Neuron (in vitro differentiated cells): ENCODE data around the gene TM9SF2.
"Not testable (repeated sequence)": the region's sequence is repeated elsewhere in the genome, so short reads cannot be mapped to it uniquely, and the experiment has no call there.

Experiments
- H2AFZ ChIP-seq: one replicate; pipeline ENCODE4 v1.6.1; 2013; ENCODE audit warnings: low read depth, mild to moderate bottlenecking, inconsistent platforms, low read length, moderate library complexity
- H3K27me3 ChIP-seq: one replicate; pipeline ENCODE4 v1.6.1; 2013; ENCODE audit warnings: low read length; ENCODE audit not compliant: insufficient read depth
- H3K36me3 ChIP-seq: one replicate; pipeline ENCODE4 v1.6.1; 2013; ENCODE audit warnings: low read length; ENCODE audit not compliant: insufficient read depth
- H3K4me1 ChIP-seq: one replicate; pipeline ENCODE4 v1.6.1; 2013; ENCODE audit warnings: low read length; ENCODE audit not compliant: insufficient read depth
- H3K4me3 ChIP-seq: 2 replicates; pipeline ENCODE4 v1.5.1; 2013; ENCODE audit warnings: mild to moderate bottlenecking, low read length, moderate library complexity
- H3K9me3 ChIP-seq: one replicate; pipeline ENCODE4 v1.6.1; 2013; ENCODE audit warnings: low read length

Gene TM9SF2

GRCh38 chr13:99501184-99501847 lies at the start of gene TM9SF2:
TM9SF2 (plus strand) TSS chr13:99501472; CDS start chr13:99501607, 135 bp downstream.
- H3K9me3 ChIP-seq, result no peaks in the 10 kb centered on the region

GRCh38 chr13:99454518-99455183 lies 46.6 kb upstream of the TM9SF2 start:
- no peaks in the 10 kb centered on the region for H3K27me3 ChIP-seq
- peaks cover 2% of the 10 kb centered on the region for H3K9me3 ChIP-seq
- H3K4me3 ChIP-seq, result no peak overlapping the region
- H2AFZ ChIP-seq, result no peak overlapping the region
- no peaks in the 10 kb centered on the region for H3K36me3 ChIP-seq
- no peaks in the 10 kb centered on the region for H3K4me1 ChIP-seq

More at GRCh38 chr13:99501184-99501847, at the start of gene TM9SF2:
- H3K4me3 ChIP-seq, result peak within 1 kb of the TSS; percentile 77
- peaks cover 27% of the 10 kb centered on the region for H3K4me1 ChIP-seq
- peak within 1 kb of the TSS; percentile 98 for H2AFZ ChIP-seq
- no peaks in the 10 kb centered on the region for H3K36me3 ChIP-seq
- H3K27me3 ChIP-seq, result no peaks in the 10 kb centered on the region

DNA sequence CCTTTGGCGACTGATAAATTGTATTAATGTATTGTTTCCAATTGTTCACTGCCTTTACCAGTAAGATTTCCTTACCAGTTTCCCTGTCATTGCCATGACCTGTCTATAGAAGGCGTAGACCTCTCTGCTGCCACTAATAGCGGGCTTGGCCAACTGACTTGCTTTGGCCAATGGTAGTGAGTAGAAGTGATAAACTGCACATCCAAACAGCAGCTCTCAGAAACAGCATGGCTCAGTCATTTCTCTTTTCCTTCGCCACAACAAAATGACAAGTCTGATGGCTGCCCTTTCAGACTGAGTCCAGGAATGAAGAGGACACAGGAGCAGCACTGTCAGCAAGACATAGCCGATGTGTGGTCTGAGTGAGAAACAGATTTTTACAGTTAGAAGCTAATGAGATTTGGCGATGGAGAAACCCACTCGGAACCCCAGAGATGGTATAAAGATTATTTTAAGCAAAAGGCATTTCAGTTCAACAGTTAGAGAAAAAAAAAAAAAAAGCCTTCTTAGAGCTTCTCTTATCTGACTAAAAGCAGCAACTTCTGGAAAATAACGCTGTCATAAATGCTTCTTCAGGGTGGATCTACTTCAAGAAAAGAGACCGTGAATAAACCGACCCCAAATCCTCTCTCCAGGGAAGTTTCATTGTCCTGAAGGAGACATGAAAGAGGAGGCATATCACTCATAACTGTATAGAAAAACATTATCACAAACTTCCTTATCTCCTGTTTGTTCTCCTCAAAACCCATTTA lies 42.0 kb upstream of the TM9SF2 start:
- H3K27me3 ChIP-seq, result no peaks in the 10 kb centered on the region
- H3K36me3 ChIP-seq, result no peaks in the 10 kb centered on the region
- H3K4me3 ChIP-seq, result no peak overlapping the region
- H2AFZ ChIP-seq, result no peak overlapping the region
- H3K4me1 ChIP-seq, result no peaks in the 10 kb centered on the region
- peaks cover 2% of the 10 kb centered on the region for H3K9me3 ChIP-seq

DNA sequence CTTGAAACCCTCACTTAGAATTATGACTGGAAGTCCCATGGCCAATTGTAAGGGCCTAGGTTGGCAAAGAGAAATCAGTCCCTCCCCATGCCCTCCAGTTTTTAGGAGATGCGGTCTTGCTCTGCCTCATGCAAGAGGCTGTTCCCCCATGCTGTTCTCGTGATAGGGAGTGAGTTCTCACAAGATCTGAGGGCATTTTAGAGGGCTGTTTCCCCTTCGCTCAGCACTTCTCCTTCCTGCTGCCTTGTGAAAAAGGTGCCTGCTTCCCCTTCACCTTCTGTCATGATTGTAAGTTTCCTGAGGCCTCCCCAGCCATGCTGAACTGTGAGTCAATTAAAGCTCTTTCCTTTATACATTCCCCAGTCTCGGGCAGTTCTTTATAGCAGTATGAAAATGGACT lies 40.5 kb upstream of the TM9SF2 start:
- not testable (repeated sequence) for H3K36me3 ChIP-seq, H3K27me3 ChIP-seq, H3K4me1 ChIP-seq, H2AFZ ChIP-seq, H3K4me3 ChIP-seq, H3K9me3 ChIP-seq

- no peak overlapping the region for H3K4me3 ChIP-seq
- H3K27me3 ChIP-seq, result peaks cover 4% of the 10 kb centered on the region
- no peaks in the 10 kb centered on the region for H3K9me3 ChIP-seq
- H3K36me3 ChIP-seq, result no peaks in the 10 kb centered on the region
- H3K4me1 ChIP-seq, result peaks cover 4% of the 10 kb centered on the region
- H2AFZ ChIP-seq, result no peak overlapping the region
Measured at GRCh38 chr13:99463646-99464397, 37.5 kb upstream of the TM9SF2 start.

DNA sequence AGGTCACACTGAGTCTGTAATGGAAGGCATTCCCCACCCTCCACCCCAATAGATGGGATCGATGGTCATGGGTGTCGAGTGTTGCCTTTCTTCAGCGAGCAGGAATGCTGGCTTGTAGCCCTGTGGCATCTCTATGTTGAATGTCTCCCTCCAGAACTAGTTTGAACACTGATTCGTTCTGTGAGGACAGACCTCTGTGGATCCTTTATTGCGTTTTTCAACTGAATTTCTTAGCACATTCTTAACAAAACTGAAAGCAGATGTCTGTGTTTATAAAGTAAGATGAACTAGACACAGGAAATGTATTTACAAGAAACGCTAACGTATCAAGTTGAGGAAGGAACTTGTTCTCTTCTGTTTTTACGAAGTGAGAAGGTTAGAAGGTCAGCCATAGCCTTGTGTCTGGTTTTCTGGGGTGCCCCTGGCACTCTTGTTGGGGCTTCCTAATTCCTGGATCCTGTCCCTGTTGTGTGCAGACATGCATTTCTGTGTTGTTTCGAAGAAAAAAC lies 36.8 kb upstream of the TM9SF2 start:
- Histone ChIP-seq H3K4me3 (no peak overlapping the region), H3K9me3 (no peaks in the 10 kb centered on the region), H3K27me3 (peaks cover 4% of the 10 kb centered on the region), H3K4me1 (peaks cover 8% of the 10 kb centered on the region), H3K36me3 (no peaks in the 10 kb centered on the region), H2AFZ (no peak overlapping the region)

DNA sequence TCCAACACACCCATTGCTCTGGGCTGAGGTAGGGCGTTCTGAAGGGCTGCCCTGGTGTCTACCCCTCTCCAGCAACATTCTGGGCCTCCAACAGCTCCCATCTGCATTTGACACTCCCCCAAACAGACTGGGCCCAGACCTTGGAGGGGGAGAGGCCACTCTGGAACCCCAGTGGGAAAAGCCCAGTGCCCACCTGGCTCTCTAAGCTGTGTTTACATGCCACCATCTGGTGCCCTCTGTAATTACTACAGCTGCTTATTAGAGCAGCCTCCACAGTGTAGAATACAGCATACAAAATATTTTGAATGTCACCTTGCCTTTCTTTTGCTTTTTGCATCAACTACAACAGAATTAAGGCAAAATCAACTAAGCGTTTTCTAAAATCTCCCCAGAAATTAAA lies 35.8 kb upstream of the TM9SF2 start:
- no peaks in the 10 kb centered on the region for H3K9me3 ChIP-seq
- peaks cover 8% of the 10 kb centered on the region for H3K4me1 ChIP-seq
- peaks cover 4% of the 10 kb centered on the region for H3K27me3 ChIP-seq
- H2AFZ ChIP-seq, result no peak overlapping the region
- no peak overlapping the region for H3K4me3 ChIP-seq
- no peaks in the 10 kb centered on the region for H3K36me3 ChIP-seq

DNA sequence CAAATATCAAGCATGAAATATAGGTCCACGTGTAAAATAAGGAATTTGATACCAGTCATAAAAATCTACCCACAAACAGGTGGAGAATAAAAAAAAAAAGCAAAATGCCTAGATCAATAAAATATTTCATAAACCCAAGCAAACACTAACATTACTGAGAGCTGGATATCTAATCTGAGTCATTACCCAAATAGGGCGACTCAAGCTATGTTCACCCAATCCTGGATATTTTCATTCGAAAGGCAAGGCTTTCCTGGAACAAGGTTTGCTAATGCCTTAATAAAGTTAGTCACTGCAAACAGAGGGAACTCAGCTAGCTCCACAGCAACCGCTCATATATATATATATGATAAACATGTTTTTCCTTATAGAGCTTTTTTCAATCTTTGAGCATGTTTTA lies 33.5 kb upstream of the TM9SF2 start:
- Histone ChIP-seq H2AFZ (no peak overlapping the region), H3K9me3 (no peaks in the 10 kb centered on the region), H3K4me3 (no peak overlapping the region), H3K4me1 (peaks cover 8% of the 10 kb centered on the region), H3K27me3 (peaks cover 4% of the 10 kb centered on the region), H3K36me3 (no peaks in the 10 kb centered on the region)

DNA sequence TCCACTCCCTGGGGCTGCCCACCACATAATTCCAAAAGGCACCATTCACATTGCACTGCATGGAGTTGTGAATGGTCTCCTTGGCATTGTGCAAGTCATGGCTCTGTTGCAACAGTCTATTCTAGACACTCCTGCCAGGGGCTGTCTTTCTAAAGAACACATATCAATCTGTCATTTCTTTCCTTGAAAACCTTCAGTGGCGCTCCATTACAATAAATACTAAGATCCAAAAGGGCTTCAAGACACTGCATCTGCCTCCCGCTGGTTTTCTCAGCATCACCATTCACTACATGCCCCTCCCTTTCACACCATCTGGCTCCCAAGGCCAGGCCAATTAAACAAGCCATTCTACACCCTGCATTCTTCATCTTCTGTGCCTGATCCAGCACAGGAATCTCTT lies 32.2 kb upstream of the TM9SF2 start:
- Histone ChIP-seq H3K27me3 (peaks cover 4% of the 10 kb centered on the region), H3K4me1 (peaks cover 8% of the 10 kb centered on the region), H3K36me3 (no peaks in the 10 kb centered on the region), H3K9me3 (no peaks in the 10 kb centered on the region), H2AFZ (no peak overlapping the region), H3K4me3 (no peak overlapping the region)

DNA sequence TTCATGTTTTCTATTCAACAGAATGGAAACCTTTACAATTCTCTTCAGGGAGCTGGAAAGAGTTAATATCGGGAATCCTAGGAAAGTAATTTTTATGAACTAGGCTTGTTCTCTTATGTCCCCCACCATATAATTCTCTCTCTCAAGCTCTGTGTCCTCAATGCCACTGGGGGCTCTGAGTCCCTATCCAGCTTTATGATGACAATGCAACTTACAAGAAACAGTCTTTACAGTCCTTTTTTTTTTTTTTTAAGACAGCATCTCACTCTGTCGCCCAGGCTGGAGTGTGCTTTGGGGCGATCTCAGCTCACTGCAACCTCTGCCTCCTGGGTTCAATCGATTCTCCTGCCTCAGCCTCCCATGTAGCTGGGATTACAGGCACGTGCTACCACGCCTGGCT lies 31.2 kb upstream of the TM9SF2 start:
- H3K4me3 ChIP-seq, result no peak overlapping the region
- H3K36me3 ChIP-seq, result no peaks in the 10 kb centered on the region
- H3K4me1 ChIP-seq, result peaks cover 8% of the 10 kb centered on the region
- H3K9me3 ChIP-seq, result no peaks in the 10 kb centered on the region
- H2AFZ ChIP-seq, result no peak overlapping the region
- H3K27me3 ChIP-seq, result peaks cover 2% of the 10 kb centered on the region

GRCh38 chr13:99471221-99472121 lies 29.8 kb upstream of the TM9SF2 start:
- no peaks in the 10 kb centered on the region for H3K36me3 ChIP-seq
- H2AFZ ChIP-seq, result no peak overlapping the region
- no peak overlapping the region for H3K4me3 ChIP-seq
- H3K9me3 ChIP-seq, result no peaks in the 10 kb centered on the region
- peaks cover 8% of the 10 kb centered on the region for H3K4me1 ChIP-seq
- H3K27me3 ChIP-seq, result no peaks in the 10 kb centered on the region

DNA sequence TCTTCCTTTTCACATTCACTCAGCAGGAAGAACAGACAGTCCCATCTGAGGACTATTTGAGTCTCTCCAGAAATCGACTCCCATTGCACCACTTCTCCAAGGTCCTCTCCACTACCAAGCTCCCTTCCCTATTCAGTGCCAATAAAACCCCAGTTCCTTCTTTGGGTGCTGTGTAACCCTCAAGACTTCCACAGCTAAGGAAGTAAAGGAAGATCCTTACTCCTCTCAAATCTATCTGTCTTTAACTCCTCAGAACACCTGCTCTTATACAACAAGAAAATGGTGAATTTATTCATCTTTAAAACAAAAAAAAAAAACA lies 29.2 kb upstream of the TM9SF2 start:
- Histone ChIP-seq H3K4me1 (peaks cover 8% of the 10 kb centered on the region), H3K4me3 (no peak overlapping the region), H3K9me3 (no peaks in the 10 kb centered on the region), H3K36me3 (no peaks in the 10 kb centered on the region), H3K27me3 (no peaks in the 10 kb centered on the region), H2AFZ (no peak overlapping the region)
